ENCODE measurements around the gene PSAPL1.

PSAPL1 gene

GRCh38 chr4:7411896-7412553 lies 22.7 kb downstream of the PSAPL1 start:
- H3K27me3 ChIP-seq (ENCODE audit: control insufficient read depth, insufficient read depth, low read length), result no peaks in the 10 kb centered on the region
- H3K9ac ChIP-seq (ENCODE audit: low read length), result no peak overlapping the region
- no peak overlapping the region for H3K4me3 ChIP-seq (ENCODE audit: low read length)
- no peaks in the 10 kb centered on the region for H3K36me3 ChIP-seq (ENCODE audit: control insufficient read depth, insufficient read depth, low read length)
- H3K9me3 ChIP-seq (ENCODE audit: control insufficient read depth, low read length), result no peaks in the 10 kb centered on the region
- no peaks in the 10 kb centered on the region for H3K4me1 ChIP-seq (ENCODE audit: control insufficient read depth, insufficient read depth, low read length)

GRCh38 chr4:7411491-7411890 lies 23.2 kb downstream of the PSAPL1 start:
- Histone ChIP-seq H3K9ac (ENCODE audit: low read length) (no peak overlapping the region), H3K27me3 (ENCODE audit: control insufficient read depth, insufficient read depth, low read length) (no peaks in the 10 kb centered on the region), H3K36me3 (ENCODE audit: control insufficient read depth, insufficient read depth, low read length) (no peaks in the 10 kb centered on the region), H3K4me1 (ENCODE audit: control insufficient read depth, insufficient read depth, low read length) (no peaks in the 10 kb centered on the region), H3K9me3 (ENCODE audit: control insufficient read depth, low read length) (no peaks in the 10 kb centered on the region), H3K4me3 (ENCODE audit: low read length) (no peak overlapping the region)

GRCh38 chr4:7410446-7410845 lies 24.3 kb downstream of the PSAPL1 start:
- H3K9me3 ChIP-seq (ENCODE audit: control insufficient read depth, low read length), result no peaks in the 10 kb centered on the region
- no peaks in the 10 kb centered on the region for H3K4me1 ChIP-seq (ENCODE audit: control insufficient read depth, insufficient read depth, low read length)
- H3K9ac ChIP-seq (ENCODE audit: low read length), result no peak overlapping the region
- H3K27me3 ChIP-seq (ENCODE audit: control insufficient read depth, insufficient read depth, low read length), result no peaks in the 10 kb centered on the region
- no peak overlapping the region for H3K4me3 ChIP-seq (ENCODE audit: low read length)
- H3K36me3 ChIP-seq (ENCODE audit: control insufficient read depth, insufficient read depth, low read length), result no peaks in the 10 kb centered on the region

GRCh38 chr4:7408166-7408565 lies 26.6 kb downstream of the PSAPL1 start:
- no peaks in the 10 kb centered on the region for H3K36me3 ChIP-seq (ENCODE audit: control insufficient read depth, insufficient read depth, low read length)
- H3K9me3 ChIP-seq (ENCODE audit: control insufficient read depth, low read length), result no peaks in the 10 kb centered on the region
- H3K4me3 ChIP-seq (ENCODE audit: low read length), result no peak overlapping the region
- peaks cover 4% of the 10 kb centered on the region for H3K4me1 ChIP-seq (ENCODE audit: control insufficient read depth, insufficient read depth, low read length)
- no peak overlapping the region for H3K9ac ChIP-seq (ENCODE audit: low read length)
- no peaks in the 10 kb centered on the region for H3K27me3 ChIP-seq (ENCODE audit: control insufficient read depth, insufficient read depth, low read length)

GRCh38 chr4:7403001-7403400 lies 31.7 kb downstream of the PSAPL1 start:
- Histone ChIP-seq H3K4me3 (ENCODE audit: low read length) (peak overlapping the region; percentile 23), H3K27me3 (ENCODE audit: control insufficient read depth, insufficient read depth, low read length) (no peaks in the 10 kb centered on the region), H3K9me3 (ENCODE audit: control insufficient read depth, low read length) (no peaks in the 10 kb centered on the region), H3K4me1 (ENCODE audit: control insufficient read depth, insufficient read depth, low read length) (peaks cover 23% of the 10 kb centered on the region), H3K36me3 (ENCODE audit: control insufficient read depth, insufficient read depth, low read length) (no peaks in the 10 kb centered on the region), H3K9ac (ENCODE audit: low read length) (peak overlapping the region; percentile 61)

GRCh38 chr4:7402526-7402925 lies 32.2 kb downstream of the PSAPL1 start:
- H3K4me1 ChIP-seq (ENCODE audit: control insufficient read depth, insufficient read depth, low read length), result peaks cover 25% of the 10 kb centered on the region
- H3K9ac ChIP-seq (ENCODE audit: low read length), result peak overlapping the region; percentile 61
- no peaks in the 10 kb centered on the region for H3K27me3 ChIP-seq (ENCODE audit: control insufficient read depth, insufficient read depth, low read length)
- H3K36me3 ChIP-seq (ENCODE audit: control insufficient read depth, insufficient read depth, low read length), result no peaks in the 10 kb centered on the region
- no peak overlapping the region for H3K4me3 ChIP-seq (ENCODE audit: low read length)
- H3K9me3 ChIP-seq (ENCODE audit: control insufficient read depth, low read length), result no peaks in the 10 kb centered on the region

- peaks cover 25% of the 10 kb centered on the region for H3K4me1 ChIP-seq (ENCODE audit: control insufficient read depth, insufficient read depth, low read length)
- no peak overlapping the region for H3K4me3 ChIP-seq (ENCODE audit: low read length)
Measured at GRCh38 chr4:7400671-7401298, 33.9 kb downstream of the PSAPL1 start.

GRCh38 chr4:7399440-7400234 lies 35.1 kb downstream of the PSAPL1 start:
- Histone ChIP-seq H3K9me3 (ENCODE audit: control insufficient read depth, low read length) (no peaks in the 10 kb centered on the region), H3K9ac (ENCODE audit: low read length) (no peak overlapping the region), H3K4me3 (ENCODE audit: low read length) (no peak overlapping the region), H3K27me3 (ENCODE audit: control insufficient read depth, insufficient read depth, low read length) (no peaks in the 10 kb centered on the region), H3K36me3 (ENCODE audit: control insufficient read depth, insufficient read depth, low read length) (no peaks in the 10 kb centered on the region), H3K4me1 (ENCODE audit: control insufficient read depth, insufficient read depth, low read length) (peaks cover 30% of the 10 kb centered on the region)

More at GRCh38 chr4:7400671-7401298, 33.9 kb downstream of the PSAPL1 start:
- no peaks in the 10 kb centered on the region for H3K9me3 ChIP-seq (ENCODE audit: control insufficient read depth, low read length)
- no peaks in the 10 kb centered on the region for H3K36me3 ChIP-seq (ENCODE audit: control insufficient read depth, insufficient read depth, low read length)
- no peak overlapping the region for H3K9ac ChIP-seq (ENCODE audit: low read length)
- no peaks in the 10 kb centered on the region for H3K27me3 ChIP-seq (ENCODE audit: control insufficient read depth, insufficient read depth, low read length)

GRCh38 chr4:7398788-7399439 lies 35.8 kb downstream of the PSAPL1 start:
- peaks cover 34% of the 10 kb centered on the region for H3K4me1 ChIP-seq (ENCODE audit: control insufficient read depth, insufficient read depth, low read length)
- no peaks in the 10 kb centered on the region for H3K9me3 ChIP-seq (ENCODE audit: control insufficient read depth, low read length)
- no peaks in the 10 kb centered on the region for H3K27me3 ChIP-seq (ENCODE audit: control insufficient read depth, insufficient read depth, low read length)
- H3K36me3 ChIP-seq (ENCODE audit: control insufficient read depth, insufficient read depth, low read length), result no peaks in the 10 kb centered on the region
- H3K9ac ChIP-seq (ENCODE audit: low read length), result no peak overlapping the region
- H3K4me3 ChIP-seq (ENCODE audit: low read length), result no peak overlapping the region

- no peak overlapping the region for H3K4me3 ChIP-seq (ENCODE audit: low read length)
- H3K4me1 ChIP-seq (ENCODE audit: control insufficient read depth, insufficient read depth, low read length), result peaks cover 30% of the 10 kb centered on the region
- no peaks in the 10 kb centered on the region for H3K36me3 ChIP-seq (ENCODE audit: control insufficient read depth, insufficient read depth, low read length)
- H3K27me3 ChIP-seq (ENCODE audit: control insufficient read depth, insufficient read depth, low read length), result no peaks in the 10 kb centered on the region
- H3K9ac ChIP-seq (ENCODE audit: low read length), result no peak overlapping the region
- no peaks in the 10 kb centered on the region for H3K9me3 ChIP-seq (ENCODE audit: control insufficient read depth, low read length)
Measured at GRCh38 chr4:7398104-7398423, 36.7 kb downstream of the PSAPL1 start.

GRCh38 chr4:7397206-7398103 lies 37.3 kb downstream of the PSAPL1 start:
- Histone ChIP-seq H3K4me1 (ENCODE audit: control insufficient read depth, insufficient read depth, low read length) (peaks cover 24% of the 10 kb centered on the region), H3K9me3 (ENCODE audit: control insufficient read depth, low read length) (no peaks in the 10 kb centered on the region), H3K36me3 (ENCODE audit: control insufficient read depth, insufficient read depth, low read length) (no peaks in the 10 kb centered on the region), H3K9ac (ENCODE audit: low read length) (no peak overlapping the region), H3K27me3 (ENCODE audit: control insufficient read depth, insufficient read depth, low read length) (no peaks in the 10 kb centered on the region), H3K4me3 (ENCODE audit: low read length) (no peak overlapping the region)

Measured in mucosa of stomach (tissue), 1 donor.